CD8-positive, alpha-beta memory T cell (primary cell): Measurements from ENCODE around the gene CLRN2. TPM values are rescaled to one million over a fixed set of nuclear protein-coding genes. Genes with fewer than 3 reads are reported as not detected.
A peak's percentile ranks its signal among the peaks of the same experiment; 100 is the strongest.
"Not testable (repeated sequence)": the region's sequence is repeated elsewhere in the genome, so short reads cannot be mapped to it uniquely, and the experiment has no call there.

Experiments used
- CTCF ChIA-PET: fragments of 350-600 bp; sonication (Branson Sonifier 250); formaldehyde crosslinking; loops from one replicate; lab custom pipeline; 2021; ENCODE audit warnings: antibody characterized with exemption; lab: Charles Lee
- POLR2A ChIA-PET: fragments of 350-600 bp; sonication (Branson Sonifier 250); formaldehyde crosslinking; loops from one replicate; lab custom pipeline; 2021; ENCODE audit warnings: antibody characterized with exemption; lab: Charles Lee
- DNase-seq, 5 donors: peaks; one replicate each; pipeline versions ENCODE4 v3.0.0 to v3.0.0-alpha.2; 2020 to 2022; ENCODE audit warnings: mixed read lengths in 1 of 5
- H3K27ac ChIP-seq: one replicate; pipeline ENCODE4 v1.7.0; 2013; ENCODE audit warnings: low read depth, mild to moderate bottlenecking, low read length, moderate library complexity
- H3K27me3 ChIP-seq: 2 replicates; pipeline ENCODE4 v1.7.0; 2013; ENCODE audit warnings: low read length, mild to moderate bottlenecking; ENCODE audit not compliant: insufficient read depth, poor library complexity, severe bottlenecking
- H3K36me3 ChIP-seq: 2 replicates; pipeline ENCODE4 v1.7.0; 2013; ENCODE audit warnings: mild to moderate bottlenecking, low read length, moderate library complexity; ENCODE audit not compliant: insufficient read depth
- H3K4me1 ChIP-seq: 2 replicates; pipeline ENCODE4 v1.7.0; 2013; ENCODE audit warnings: mild to moderate bottlenecking, low read length, moderate library complexity; ENCODE audit not compliant: insufficient read depth
- H3K4me3 ChIP-seq: 2 replicates; pipeline ENCODE4 v1.7.0; 2013; ENCODE audit warnings: mild to moderate bottlenecking, low read length
- H3K9me3 ChIP-seq: 2 replicates; pipeline ENCODE4 v1.7.0; 2013; ENCODE audit warnings: mild to moderate bottlenecking, low read length
- H3K27ac Mint-ChIP-seq, 8 donors: one replicate each; pipeline ENCODE4 v1.8.0; 2020 to 2021; ENCODE audit warnings: mixed read lengths in 8 of 8, mild to moderate bottlenecking in 6 of 8, inconsistent platforms in 3 of 8, moderate library complexity in 3 of 8
- H3K27me3 Mint-ChIP-seq, 2 donors: one replicate each; pipeline ENCODE4 v1.8.0; 2020 to 2021; ENCODE audit warnings: mixed read lengths in 2 of 2, mild to moderate bottlenecking in 1 of 2, moderate library complexity in 1 of 2
- H3K36me3 Mint-ChIP-seq, 3 donors: one replicate each; pipeline ENCODE4 v1.8.0; 2020 to 2021; ENCODE audit warnings: mixed read lengths in 3 of 3, inconsistent platforms in 1 of 3, mild to moderate bottlenecking in 1 of 3
- H3K4me1 Mint-ChIP-seq, 3 donors: one replicate each; pipeline ENCODE4 v1.8.0; 2020 to 2021; ENCODE audit warnings: mixed read lengths in 3 of 3, inconsistent platforms in 1 of 3, mild to moderate bottlenecking in 1 of 3
- H3K4me3 Mint-ChIP-seq, 7 donors: one replicate each; pipeline ENCODE4 v1.8.0; 2020 to 2021; ENCODE audit warnings: mixed read lengths in 7 of 7, mild to moderate bottlenecking in 6 of 7, moderate library complexity in 4 of 7, inconsistent platforms in 2 of 7
- H3K9me3 Mint-ChIP-seq, 5 donors: one replicate each; pipeline ENCODE4 v1.8.0; 2020 to 2022; ENCODE audit warnings: mixed read lengths in 5 of 5, mild to moderate bottlenecking in 3 of 5, moderate library complexity in 2 of 5, inconsistent platforms in 1 of 5
- polyA plus RNA-seq: library from polyadenylated mRNA; unstranded; fragments of 300-500 nt; fragmentation: Illumina TruSeq; gene quantifications from one replicate; pipeline ENCODE4 v1.2.3, GENCODE V29; 2021
- total RNA-seq, 2 experiments: library from RNA; stranded (reverse); gene quantifications; one replicate each; pipeline ENCODE4 v1.2.3, GENCODE V29; 2021

Gene CLRN2
- total and polyA plus RNA-seq, 3 experiments from 2014 or later = not detected

DNA sequence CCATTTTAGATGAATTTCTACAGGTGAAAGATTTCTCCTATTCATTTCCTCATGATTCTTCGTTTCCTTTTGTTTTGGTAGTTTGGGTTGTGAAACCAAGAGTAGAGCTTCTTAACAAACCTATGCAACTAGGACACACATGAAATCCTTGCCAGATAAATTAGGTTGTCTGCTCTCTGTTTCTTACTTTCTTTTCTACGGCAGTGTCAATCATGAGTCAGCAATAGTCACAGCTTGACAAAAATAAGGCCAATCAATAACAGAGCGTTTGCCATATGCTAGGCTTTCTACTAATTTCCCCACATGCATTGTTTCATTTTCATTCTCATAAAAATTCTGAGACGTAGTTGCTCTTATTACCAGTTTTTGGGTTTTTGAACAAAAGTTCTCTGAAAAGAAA, 20.3 kb downstream of the CLRN2 start:
- no peak overlapping the region for H3K4me3 ChIP-seq
- Mint-ChIP-seq H3K4me3 (no peak overlapping the region), H3K9me3 (no peaks in the 10 kb centered on the region), H3K27me3 (peaks cover 8 to 12% of the 10 kb centered on the region in 2 donors), H3K36me3 (no peaks in the 10 kb centered on the region), H3K27ac (no peak overlapping the region), H3K4me1 (peaks cover 1 to 7% (median 4%) of the 10 kb centered on the region in 3 donors)
- ChIA-PET CTCF (interaction anchor here (1.9 kb wide), 2 partner anchors 13 to 101 kb away, joined by 4 to 10 read pairs; no protein-coding TSS in a partner anchor), POLR2A (interaction anchor here (0.7 kb wide), 1 partner anchor 61 kb away, joined by 3 read pairs; no protein-coding TSS in a partner anchor)
- no peaks in the 10 kb centered on the region for H3K36me3 ChIP-seq
- no peak overlapping the region for H3K27ac ChIP-seq
- H3K27me3 ChIP-seq = no peaks in the 10 kb centered on the region
- no peaks in the 10 kb centered on the region for H3K9me3 ChIP-seq
- DNase-seq = no peak
- no peaks in the 10 kb centered on the region for H3K4me1 ChIP-seq

DNA sequence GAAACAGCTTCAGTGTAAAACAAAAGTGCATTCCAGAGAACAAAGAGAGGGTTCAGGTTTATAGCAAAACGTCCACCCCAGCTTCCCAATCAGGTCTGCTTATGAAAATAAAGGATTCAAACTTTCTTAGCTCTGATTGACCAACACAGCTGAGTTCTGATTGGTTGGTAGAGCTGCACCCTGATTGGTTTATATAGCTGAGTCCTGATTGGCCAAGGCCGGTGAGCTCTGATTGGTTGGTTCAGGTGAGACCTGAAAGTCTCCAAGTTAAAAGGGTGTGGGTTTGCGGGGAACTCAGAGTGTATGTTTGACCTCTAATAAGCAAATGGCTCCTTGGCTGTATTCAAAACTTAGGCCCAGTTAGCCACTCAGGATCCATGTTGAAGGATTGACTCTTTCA, 20.9 kb downstream of the CLRN2 start:
- POLR2A ChIA-PET = no interaction called here
- CTCF ChIA-PET = interaction anchor here (1.9 kb wide), 2 partner anchors 12 to 101 kb away, joined by 4 to 10 read pairs; no protein-coding TSS in a partner anchor
- no peak overlapping the region for H3K4me3 Mint-ChIP-seq
- Histone ChIP-seq H3K27me3 (no peaks in the 10 kb centered on the region), H3K9me3 (no peaks in the 10 kb centered on the region), H3K4me1 (no peaks in the 10 kb centered on the region), H3K27ac (no peak overlapping the region), H3K4me3 (no peak overlapping the region), H3K36me3 (no peaks in the 10 kb centered on the region)
- no peaks in the 10 kb centered on the region for H3K9me3 Mint-ChIP-seq
- peaks cover 8 to 14% of the 10 kb centered on the region in 2 donors for H3K27me3 Mint-ChIP-seq
- H3K36me3 Mint-ChIP-seq = no peaks in the 10 kb centered on the region
- DNase-seq = no peak
- peaks cover 1 to 7% (median 4%) of the 10 kb centered on the region in 3 donors for H3K4me1 Mint-ChIP-seq
- H3K27ac Mint-ChIP-seq = no peak overlapping the region

GRCh38 chr4:17537060-17537459, 22.1 kb downstream of the CLRN2 start:
- H3K27me3 ChIP-seq, H3K9me3 ChIP-seq, H3K36me3 ChIP-seq, H3K4me3 ChIP-seq, POLR2A ChIA-PET, H3K4me3 Mint-ChIP-seq, H3K27ac Mint-ChIP-seq, H3K36me3 Mint-ChIP-seq, DNase-seq, H3K9me3 Mint-ChIP-seq, H3K4me1 Mint-ChIP-seq, H3K4me1 ChIP-seq, H3K27ac ChIP-seq: not testable (repeated sequence)
- peaks cover 4 to 15% of the 10 kb centered on the region in 2 donors for H3K27me3 Mint-ChIP-seq
- CTCF ChIA-PET = interaction anchor here (1.8 to 1.9 kb wide), 2 partner anchors 12 to 100 kb away, joined by 4 to 8 read pairs; no protein-coding TSS in a partner anchor

DNA sequence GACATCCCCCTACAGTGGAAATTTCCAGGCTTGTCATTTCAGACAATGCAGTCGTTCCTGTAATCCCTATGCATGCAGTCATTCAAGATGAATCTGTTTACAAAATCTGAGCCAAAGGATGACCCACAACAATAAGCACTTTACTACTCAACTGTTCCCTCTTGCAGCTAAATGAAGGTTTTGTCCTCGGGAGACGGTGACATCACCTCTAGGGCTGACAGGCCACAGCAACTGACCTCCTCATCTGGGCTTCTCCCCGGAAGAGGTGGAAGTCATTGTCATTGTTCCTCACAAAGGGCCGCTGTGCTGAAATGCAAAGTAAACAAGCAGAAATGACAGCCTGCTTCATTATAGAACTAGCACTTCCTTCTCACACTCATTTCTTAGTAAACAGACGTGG, 29.2 kb downstream of the CLRN2 start:
- no peaks in the 10 kb centered on the region for H3K27me3 ChIP-seq
- peaks cover 5 to 36% of the 10 kb centered on the region in 2 donors for H3K27me3 Mint-ChIP-seq
- H3K4me3 ChIP-seq = no peak overlapping the region
- DNase-seq = no peak
- H3K36me3 Mint-ChIP-seq = peaks cover 0 to 1% (median 0%) of the 10 kb centered on the region in 3 donors
- H3K36me3 ChIP-seq = no peaks in the 10 kb centered on the region
- H3K27ac ChIP-seq = no peak overlapping the region
- H3K9me3 ChIP-seq = no peaks in the 10 kb centered on the region
- H3K9me3 Mint-ChIP-seq = no peaks in the 10 kb centered on the region
- H3K4me3 Mint-ChIP-seq = no peak overlapping the region
- H3K4me1 Mint-ChIP-seq = peaks cover 0 to 6% (median 4%) of the 10 kb centered on the region in 3 donors
- H3K4me1 ChIP-seq = no peaks in the 10 kb centered on the region
- ChIA-PET POLR2A (no interaction called here), CTCF (interaction anchor here (6.4 kb wide), 1 partner anchor 92 kb away, joined by 53 read pairs; no protein-coding TSS in a partner anchor)
- no peak overlapping the region for H3K27ac Mint-ChIP-seq

GRCh38 chr4:17544831-17545234, 29.9 kb downstream of the CLRN2 start:
- Histone ChIP-seq H3K27me3 (no peaks in the 10 kb centered on the region), H3K4me3 (no peak overlapping the region), H3K36me3 (no peaks in the 10 kb centered on the region), H3K9me3 (no peaks in the 10 kb centered on the region), H3K27ac (no peak overlapping the region), H3K4me1 (no peaks in the 10 kb centered on the region)
- Mint-ChIP-seq H3K27me3 (peaks cover 8 to 36% of the 10 kb centered on the region in 2 donors), H3K4me3 (no peak overlapping the region), H3K27ac (peak overlapping the region in 1 of 8 donors; percentile 2), H3K36me3 (peaks cover 0 to 2% (median 0%) of the 10 kb centered on the region in 3 donors), H3K9me3 (no peaks in the 10 kb centered on the region), H3K4me1 (peaks cover 0 to 6% (median 6%) of the 10 kb centered on the region in 3 donors)
- ChIA-PET CTCF (interaction anchor here (6.4 kb wide), 1 partner anchor 92 kb away, joined by 53 read pairs; no protein-coding TSS in a partner anchor), POLR2A (no interaction called here)
- DNase-seq = no peak

GRCh38 chr4:17545374-17546140, 30.6 kb downstream of the CLRN2 start:
- H3K27ac Mint-ChIP-seq = no peak overlapping the region
- DNase-seq = no peak
- H3K4me1 Mint-ChIP-seq = peaks cover 0 to 6% (median 6%) of the 10 kb centered on the region in 3 donors
- H3K27me3 Mint-ChIP-seq = peaks cover 5 to 31% of the 10 kb centered on the region in 2 donors
- Histone ChIP-seq H3K27me3 (no peaks in the 10 kb centered on the region), H3K4me3 (no peak overlapping the region), H3K9me3 (no peaks in the 10 kb centered on the region), H3K4me1 (no peaks in the 10 kb centered on the region), H3K36me3 (no peaks in the 10 kb centered on the region), H3K27ac (no peak overlapping the region)
- POLR2A ChIA-PET = no interaction called here
- no peaks in the 10 kb centered on the region for H3K9me3 Mint-ChIP-seq
- H3K36me3 Mint-ChIP-seq = peaks cover 0 to 2% (median 0%) of the 10 kb centered on the region in 3 donors
- CTCF ChIA-PET = interaction anchor here (6.4 kb wide), 1 partner anchor 91 kb away, joined by 53 read pairs; no protein-coding TSS in a partner anchor
- H3K4me3 Mint-ChIP-seq = no peak overlapping the region

DNA sequence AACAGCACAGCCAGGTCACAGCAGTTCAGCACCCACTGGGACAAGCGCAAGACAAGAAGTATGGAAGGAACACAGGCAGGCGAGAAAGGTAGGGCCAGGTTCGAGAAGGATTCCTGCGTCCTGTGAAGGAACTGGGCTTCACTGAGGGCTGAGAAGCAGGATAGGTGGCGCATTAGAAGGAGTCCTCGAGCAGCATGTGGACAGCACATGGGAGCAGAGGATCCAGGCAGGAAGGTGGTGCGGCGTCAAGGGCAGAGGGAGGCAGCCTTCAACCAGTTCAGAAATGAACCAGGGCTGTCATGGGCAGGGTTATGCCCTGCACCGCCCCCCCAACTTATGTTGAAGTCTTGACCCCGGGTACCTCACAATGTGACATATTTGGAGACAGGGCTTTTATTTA, 31.3 kb downstream of the CLRN2 start:
- Histone ChIP-seq H3K27me3 (no peaks in the 10 kb centered on the region), H3K4me1 (no peaks in the 10 kb centered on the region), H3K4me3 (no peak overlapping the region), H3K27ac (no peak overlapping the region), H3K9me3 (no peaks in the 10 kb centered on the region), H3K36me3 (no peaks in the 10 kb centered on the region)
- DNase-seq = no peak
- ChIA-PET CTCF (interaction anchor here (6.4 kb wide), 1 partner anchor 90 kb away, joined by 53 read pairs; no protein-coding TSS in a partner anchor), POLR2A (no interaction called here)
- no peaks in the 10 kb centered on the region for H3K9me3 Mint-ChIP-seq
- H3K36me3 Mint-ChIP-seq = peaks cover 0 to 2% (median 0%) of the 10 kb centered on the region in 3 donors
- H3K4me3 Mint-ChIP-seq = no peak overlapping the region
- peaks cover 6 to 26% of the 10 kb centered on the region in 2 donors for H3K27me3 Mint-ChIP-seq
- peaks cover 0 to 6% (median 6%) of the 10 kb centered on the region in 3 donors for H3K4me1 Mint-ChIP-seq
- no peak overlapping the region for H3K27ac Mint-ChIP-seq

DNA sequence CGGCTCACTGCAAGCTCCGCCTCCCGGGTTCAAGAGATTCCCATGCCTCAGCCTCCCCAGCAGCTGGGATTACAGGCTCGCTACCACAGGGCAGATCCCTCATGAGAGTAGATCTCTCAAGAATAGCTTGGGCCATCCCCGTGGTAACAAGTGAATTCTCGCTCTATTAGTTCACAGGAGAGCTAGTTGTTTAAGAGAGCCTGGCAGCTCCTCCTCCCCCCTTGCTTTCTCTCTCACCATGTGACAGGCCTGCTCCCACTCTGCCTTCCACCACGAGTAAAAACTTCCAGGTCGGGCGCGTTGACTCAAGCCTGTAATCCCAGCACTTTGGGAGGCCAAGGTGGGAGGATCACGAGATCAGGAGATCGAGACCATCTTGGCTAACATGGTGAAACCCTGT, 31.7 kb downstream of the CLRN2 start:
- Mint-ChIP-seq H3K4me1 (peaks cover 0 to 6% (median 6%) of the 10 kb centered on the region in 3 donors), H3K27ac (no peak overlapping the region), H3K4me3 (no peak overlapping the region), H3K36me3 (peaks cover 0 to 2% (median 0%) of the 10 kb centered on the region in 3 donors), H3K27me3 (peaks cover 6 to 27% of the 10 kb centered on the region in 2 donors), H3K9me3 (no peaks in the 10 kb centered on the region)
- CTCF ChIA-PET = interaction anchor here (3.2 to 6.4 kb wide), 2 partner anchors 11 to 90 kb away, joined by 10 to 53 read pairs; no protein-coding TSS in a partner anchor
- no peaks in the 10 kb centered on the region for H3K36me3 ChIP-seq
- no peaks in the 10 kb centered on the region for H3K4me1 ChIP-seq
- no peaks in the 10 kb centered on the region for H3K27me3 ChIP-seq
- POLR2A ChIA-PET = no interaction called here
- no peaks in the 10 kb centered on the region for H3K9me3 ChIP-seq
- no peak overlapping the region for H3K27ac ChIP-seq
- H3K4me3 ChIP-seq = no peak overlapping the region
- DNase-seq = no peak
